ENCODE measurements around the gene TMEM200A. TPM values are rescaled to one million over a fixed set of nuclear protein-coding genes. Genes with fewer than 3 reads are reported as not detected.

TMEM200A gene
- total RNA-seq, 1 donor from 2014 or later, result 12.8 TPM

GRCh38 chr6:130373992-130374391 is 8.2 kb downstream of the TMEM200A start:
- H3K36me3 ChIP-seq, result no peaks in the 10 kb centered on the region
- no peak overlapping the region for H3K27ac ChIP-seq
- H3K9me3 ChIP-seq (ENCODE audit: low read depth), result no peaks in the 10 kb centered on the region
- no peaks in the 10 kb centered on the region for H4K20me1 ChIP-seq (ENCODE audit: low read depth)
- H2AFZ ChIP-seq (replicated peaks), result no peak overlapping the region
- no peak overlapping the region for H3K4me2 ChIP-seq
- no peaks in the 10 kb centered on the region for H3K4me1 ChIP-seq
- no peak overlapping the region for H3K9ac ChIP-seq
- Mint-ChIP-seq H3K4me3 (no peak overlapping the region), H3K27ac (no peak overlapping the region), H3K4me1 (peaks cover 2% of the 10 kb centered on the region), H3K27me3 (ENCODE audit: insufficient read depth, low read depth) (peaks cover 4% of the 10 kb centered on the region), H3K36me3 (peaks cover 4% of the 10 kb centered on the region), H3K9me3 (peaks cover 2% of the 10 kb centered on the region)
- no peaks in the 10 kb centered on the region for H3K79me2 ChIP-seq (ENCODE audit: low read depth)
- no peak for TF ChIP-seq CTCF (IDR thresholded peaks at IDR 0.05)
- TF ChIP-seq EZH2phosphoT487 (IDR thresholded peaks at IDR 0.05), result no peak
- DNase-seq (ENCODE audit: low spot score), result no peak
- H3F3A ChIP-seq (ENCODE audit: low read depth), result no peaks in the 10 kb centered on the region
- no peaks in the 10 kb centered on the region for H3K27me3 ChIP-seq
- no peak overlapping the region for H3K4me3 ChIP-seq

- Mint-ChIP-seq H3K4me1 (peaks cover 2% of the 10 kb centered on the region), H3K27me3 (ENCODE audit: insufficient read depth, low read depth) (no peaks in the 10 kb centered on the region), H3K36me3 (peaks cover 4% of the 10 kb centered on the region), H3K27ac (no peak overlapping the region), H3K4me3 (no peak overlapping the region), H3K9me3 (peaks cover 2% of the 10 kb centered on the region)
- Histone ChIP-seq H3K79me2 (ENCODE audit: low read depth) (no peaks in the 10 kb centered on the region), H2AFZ (replicated peaks) (no peak overlapping the region), H3F3A (ENCODE audit: low read depth) (no peaks in the 10 kb centered on the region), H3K9ac (no peak overlapping the region), H3K36me3 (no peaks in the 10 kb centered on the region), H3K27me3 (no peaks in the 10 kb centered on the region), H3K4me2 (no peak overlapping the region), H3K27ac (no peak overlapping the region), H4K20me1 (ENCODE audit: low read depth) (no peaks in the 10 kb centered on the region), H3K4me1 (no peaks in the 10 kb centered on the region), H3K9me3 (ENCODE audit: low read depth) (no peaks in the 10 kb centered on the region), H3K4me3 (no peak overlapping the region)
- TF ChIP-seq EZH2phosphoT487 (IDR thresholded peaks at IDR 0.05) (no peak), CTCF (IDR thresholded peaks at IDR 0.05) (no peak), EZH2 (IDR thresholded peaks at IDR 0.05) (no peak)
- DNase-seq (ENCODE audit: low spot score), result no peak
Observed at GRCh38 chr6:130376936-130377335, 11.1 kb downstream of the TMEM200A start.

GRCh38 chr6:130377371-130377770 is 11.6 kb downstream of the TMEM200A start:
- Histone ChIP-seq H3K36me3 (no peaks in the 10 kb centered on the region), H4K20me1 (ENCODE audit: low read depth) (no peaks in the 10 kb centered on the region), H2AFZ (replicated peaks) (no peak overlapping the region), H3K9ac (no peak overlapping the region), H3K27me3 (no peaks in the 10 kb centered on the region), H3K79me2 (ENCODE audit: low read depth) (no peaks in the 10 kb centered on the region), H3K9me3 (ENCODE audit: low read depth) (no peaks in the 10 kb centered on the region), H3K4me3 (no peak overlapping the region), H3K4me2 (no peak overlapping the region), H3F3A (ENCODE audit: low read depth) (no peaks in the 10 kb centered on the region), H3K27ac (no peak overlapping the region), H3K4me1 (no peaks in the 10 kb centered on the region)
- no peaks in the 10 kb centered on the region for H3K27me3 Mint-ChIP-seq (ENCODE audit: insufficient read depth, low read depth)
- no peak overlapping the region for H3K4me3 Mint-ChIP-seq
- H3K9me3 Mint-ChIP-seq, result peaks cover 2% of the 10 kb centered on the region
- no peak for TF ChIP-seq EZH2 (IDR thresholded peaks at IDR 0.05)
- no peak for TF ChIP-seq CTCF (IDR thresholded peaks at IDR 0.05)
- TF ChIP-seq EZH2phosphoT487 (IDR thresholded peaks at IDR 0.05), result no peak
- peaks cover 2% of the 10 kb centered on the region for H3K4me1 Mint-ChIP-seq
- peaks cover 4% of the 10 kb centered on the region for H3K36me3 Mint-ChIP-seq
- no peak overlapping the region for H3K27ac Mint-ChIP-seq
- no peak for DNase-seq (ENCODE audit: low spot score)
